ENCODE measurements around the gene PAPPA2.

PAPPA2 gene

GRCh38 chr1:176779992-176780328, 317.0 kb downstream of the PAPPA2 start:
- FAIRE-seq (no peak), DNase-seq (ENCODE audit: insufficient read length) (no peak)
- TF ChIP-seq POLR2A (IDR thresholded peaks at IDR 0.05; ENCODE audit: low read depth, low read length), result no peak
- no peak for TF ChIP-seq TAF1 (IDR thresholded peaks at IDR 0.05; ENCODE audit: borderline replicate concordance, low read depth, low read length)
- no peak for TF ChIP-seq POLR2AphosphoS5 (IDR thresholded peaks at IDR 0.05; ENCODE audit: low read depth, low read length)

DNA sequence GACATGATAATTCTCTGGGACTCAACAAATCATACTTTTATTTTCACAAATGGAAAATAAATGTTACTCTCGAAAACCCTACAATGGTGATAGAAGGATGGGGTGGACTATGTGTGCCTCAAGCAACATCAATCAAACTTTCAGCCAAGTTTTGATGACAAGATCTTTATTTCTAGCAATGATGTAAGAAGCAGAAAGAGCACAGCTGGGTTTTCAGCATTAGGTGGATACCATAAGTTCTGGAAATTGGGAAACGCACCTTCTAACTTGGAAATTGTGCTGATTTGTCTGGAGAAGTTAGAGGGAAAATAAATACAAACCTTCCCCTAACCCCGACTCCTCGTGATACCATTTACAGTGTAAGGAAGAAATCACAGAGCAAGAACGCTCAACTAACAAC, 320.3 kb downstream of the PAPPA2 start:
- DNase-seq (ENCODE audit: insufficient read length), result no peak
- TF ChIP-seq POLR2A (IDR thresholded peaks at IDR 0.05; ENCODE audit: low read depth, low read length) (no peak), TAF1 (IDR thresholded peaks at IDR 0.05; ENCODE audit: borderline replicate concordance, low read depth, low read length) (no peak), POLR2AphosphoS5 (IDR thresholded peaks at IDR 0.05; ENCODE audit: low read depth, low read length) (no peak)
- no peak for FAIRE-seq

- no peak for DNase-seq (ENCODE audit: insufficient read length)
- no peak for FAIRE-seq
- no peak for TF ChIP-seq POLR2A (IDR thresholded peaks at IDR 0.05; ENCODE audit: low read depth, low read length)
- no peak for TF ChIP-seq POLR2AphosphoS5 (IDR thresholded peaks at IDR 0.05; ENCODE audit: low read depth, low read length)
- TF ChIP-seq TAF1 (IDR thresholded peaks at IDR 0.05; ENCODE audit: borderline replicate concordance, low read depth, low read length), result no peak
These were observed 322.1 kb downstream of the PAPPA2 start for GRCh38 chr1:176785056-176785455.

- no peak for DNase-seq (ENCODE audit: insufficient read length)
- no peak for FAIRE-seq
- TF ChIP-seq POLR2AphosphoS5 (IDR thresholded peaks at IDR 0.05; ENCODE audit: low read depth, low read length), result no peak
- no peak for TF ChIP-seq POLR2A (IDR thresholded peaks at IDR 0.05; ENCODE audit: low read depth, low read length)
- TF ChIP-seq TAF1 (IDR thresholded peaks at IDR 0.05; ENCODE audit: borderline replicate concordance, low read depth, low read length), result no peak
These were observed 322.8 kb downstream of the PAPPA2 start for GRCh38 chr1:176785791-176786190.

DNA sequence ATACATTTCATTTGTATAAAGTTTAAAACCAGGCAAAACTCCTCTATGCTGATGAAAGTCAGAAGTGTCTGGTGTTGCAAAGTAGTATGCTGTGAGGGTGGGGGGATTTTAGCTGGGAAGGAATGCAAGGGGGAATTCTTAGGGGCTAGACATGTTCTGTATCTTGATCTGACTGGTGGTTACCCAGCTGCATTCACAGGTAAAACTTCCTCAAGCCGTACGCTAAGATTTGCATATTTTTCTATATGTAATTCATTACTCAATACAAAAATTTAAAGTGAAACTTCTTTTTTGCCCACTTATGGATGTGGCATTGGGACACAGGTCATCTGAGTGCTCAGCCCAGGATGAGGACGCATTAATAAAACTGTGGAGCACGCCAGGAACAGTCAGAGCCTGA, 323.3 kb downstream of the PAPPA2 start:
- no peak for TF ChIP-seq POLR2AphosphoS5 (IDR thresholded peaks at IDR 0.05; ENCODE audit: low read depth, low read length)
- no peak for TF ChIP-seq TAF1 (IDR thresholded peaks at IDR 0.05; ENCODE audit: borderline replicate concordance, low read depth, low read length)
- no peak for TF ChIP-seq POLR2A (IDR thresholded peaks at IDR 0.05; ENCODE audit: low read depth, low read length)
- DNase-seq (ENCODE audit: insufficient read length) (no peak), FAIRE-seq (no peak)

DNA sequence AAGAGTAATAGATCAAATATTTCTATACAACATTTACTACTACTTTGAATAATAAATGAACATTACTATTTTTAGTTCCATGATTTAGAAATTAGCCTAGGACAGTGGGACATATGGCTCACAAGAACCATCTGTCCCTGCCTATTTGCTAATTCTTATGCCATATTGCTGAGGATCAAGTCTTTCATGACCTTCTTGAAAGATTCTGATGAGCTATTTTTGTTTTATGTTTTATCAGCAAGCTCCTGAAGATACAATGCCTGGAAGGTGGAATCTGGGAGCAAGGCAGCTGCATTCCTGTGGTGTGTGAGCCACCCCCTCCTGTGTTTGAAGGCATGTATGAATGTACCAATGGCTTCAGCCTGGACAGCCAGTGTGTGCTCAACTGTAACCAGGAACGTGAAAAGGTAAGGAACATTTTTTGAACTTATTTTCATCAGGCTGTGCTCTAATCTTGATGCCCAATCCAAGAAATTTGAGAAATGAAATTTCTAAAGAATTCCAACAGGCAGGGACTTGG, 326.7 kb downstream of the PAPPA2 start:
- TF ChIP-seq POLR2AphosphoS5 (IDR thresholded peaks at IDR 0.05; ENCODE audit: low read depth, low read length), result no peak
- no peak for TF ChIP-seq POLR2A (IDR thresholded peaks at IDR 0.05; ENCODE audit: low read depth, low read length)
- no peak for TF ChIP-seq TAF1 (IDR thresholded peaks at IDR 0.05; ENCODE audit: borderline replicate concordance, low read depth, low read length)
- FAIRE-seq (no peak), DNase-seq (ENCODE audit: insufficient read length) (no peak)

- FAIRE-seq (no peak), DNase-seq (ENCODE audit: insufficient read length) (no peak)
- TF ChIP-seq POLR2AphosphoS5 (IDR thresholded peaks at IDR 0.05; ENCODE audit: low read depth, low read length) (no peak), POLR2A (IDR thresholded peaks at IDR 0.05; ENCODE audit: low read depth, low read length) (no peak), TAF1 (IDR thresholded peaks at IDR 0.05; ENCODE audit: borderline replicate concordance, low read depth, low read length) (no peak)
These were observed 327.8 kb downstream of the PAPPA2 start for GRCh38 chr1:176790786-176791185.

- DNase-seq (ENCODE audit: insufficient read length) (no peak), FAIRE-seq (no peak)
- TF ChIP-seq POLR2AphosphoS5 (IDR thresholded peaks at IDR 0.05; ENCODE audit: low read depth, low read length) (no peak), POLR2A (IDR thresholded peaks at IDR 0.05; ENCODE audit: low read depth, low read length) (no peak), TAF1 (IDR thresholded peaks at IDR 0.05; ENCODE audit: borderline replicate concordance, low read depth, low read length) (no peak)
These were observed 328.9 kb downstream of the PAPPA2 start for GRCh38 chr1:176791906-176792305.

- TF ChIP-seq TAF1 (IDR thresholded peaks at IDR 0.05; ENCODE audit: borderline replicate concordance, low read depth, low read length), result no peak
- TF ChIP-seq POLR2A (IDR thresholded peaks at IDR 0.05; ENCODE audit: low read depth, low read length), result no peak
- no peak for TF ChIP-seq POLR2AphosphoS5 (IDR thresholded peaks at IDR 0.05; ENCODE audit: low read depth, low read length)
- DNase-seq (ENCODE audit: insufficient read length) (no peak), FAIRE-seq (no peak)
These were observed 332.0 kb downstream of the PAPPA2 start for GRCh38 chr1:176794897-176795508.

DNA sequence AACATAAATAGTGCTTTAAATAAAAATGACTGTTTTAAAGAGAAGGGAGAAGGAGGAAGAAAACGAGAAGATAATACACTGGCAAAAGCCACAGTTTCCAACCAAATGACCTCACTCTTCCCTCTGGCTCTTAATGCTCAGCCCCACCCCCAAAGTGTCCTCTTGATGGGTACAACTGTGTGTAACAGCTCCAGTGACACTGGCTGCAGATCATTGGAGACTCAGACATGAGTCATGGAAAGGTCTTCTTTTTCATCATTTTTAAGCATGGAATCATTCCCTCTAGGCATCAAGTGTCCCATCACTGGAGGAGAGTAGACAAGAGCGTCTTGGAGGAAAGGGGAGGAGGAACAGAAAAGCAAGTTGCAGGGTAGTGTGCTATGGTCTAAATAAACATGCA, 333.0 kb downstream of the PAPPA2 start:
- DNase-seq (ENCODE audit: insufficient read length) (no peak), FAIRE-seq (no peak)
- TF ChIP-seq TAF1 (IDR thresholded peaks at IDR 0.05; ENCODE audit: borderline replicate concordance, low read depth, low read length), result no peak
- TF ChIP-seq POLR2AphosphoS5 (IDR thresholded peaks at IDR 0.05; ENCODE audit: low read depth, low read length), result no peak
- TF ChIP-seq POLR2A (IDR thresholded peaks at IDR 0.05; ENCODE audit: low read depth, low read length), result no peak

DNA sequence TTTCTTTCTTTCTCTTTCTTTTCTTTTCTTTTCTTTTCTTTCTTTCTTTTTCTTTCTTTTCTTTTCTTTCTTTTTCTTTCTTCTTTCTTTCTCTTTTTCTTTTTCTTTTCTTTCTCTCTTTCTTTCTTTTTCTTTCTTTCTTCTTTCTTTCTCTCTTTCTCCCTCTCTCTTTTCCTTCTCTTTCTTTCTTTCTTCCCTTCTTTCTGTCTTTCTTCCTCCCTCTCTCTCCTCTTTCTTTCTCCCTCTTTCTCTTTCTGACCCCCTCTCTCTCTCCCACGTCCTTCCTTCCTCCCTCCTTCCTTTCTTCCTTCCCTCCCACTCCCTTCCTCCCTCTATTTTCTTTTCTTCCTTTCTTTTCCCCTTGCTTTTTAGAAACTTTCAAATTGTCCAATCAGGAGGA, 333.6 kb downstream of the PAPPA2 start:
- no peak for FAIRE-seq
- TF ChIP-seq TAF1 (IDR thresholded peaks at IDR 0.05; ENCODE audit: borderline replicate concordance, low read depth, low read length) (no peak), POLR2A (IDR thresholded peaks at IDR 0.05; ENCODE audit: low read depth, low read length) (no peak), POLR2AphosphoS5 (IDR thresholded peaks at IDR 0.05; ENCODE audit: low read depth, low read length) (no peak)
- DNase-seq (ENCODE audit: insufficient read length), result no peak

- no peak for TF ChIP-seq POLR2A (IDR thresholded peaks at IDR 0.05; ENCODE audit: low read depth, low read length)
- no peak for TF ChIP-seq POLR2AphosphoS5 (IDR thresholded peaks at IDR 0.05; ENCODE audit: low read depth, low read length)
- TF ChIP-seq TAF1 (IDR thresholded peaks at IDR 0.05; ENCODE audit: borderline replicate concordance, low read depth, low read length), result no peak
- no peak for FAIRE-seq
- DNase-seq (ENCODE audit: insufficient read length), result no peak
These were observed 336.4 kb downstream of the PAPPA2 start for GRCh38 chr1:176799327-176799726.
